ENCODE measurements around the gene SLC29A2.

The SLC29A2 gene

DNA sequence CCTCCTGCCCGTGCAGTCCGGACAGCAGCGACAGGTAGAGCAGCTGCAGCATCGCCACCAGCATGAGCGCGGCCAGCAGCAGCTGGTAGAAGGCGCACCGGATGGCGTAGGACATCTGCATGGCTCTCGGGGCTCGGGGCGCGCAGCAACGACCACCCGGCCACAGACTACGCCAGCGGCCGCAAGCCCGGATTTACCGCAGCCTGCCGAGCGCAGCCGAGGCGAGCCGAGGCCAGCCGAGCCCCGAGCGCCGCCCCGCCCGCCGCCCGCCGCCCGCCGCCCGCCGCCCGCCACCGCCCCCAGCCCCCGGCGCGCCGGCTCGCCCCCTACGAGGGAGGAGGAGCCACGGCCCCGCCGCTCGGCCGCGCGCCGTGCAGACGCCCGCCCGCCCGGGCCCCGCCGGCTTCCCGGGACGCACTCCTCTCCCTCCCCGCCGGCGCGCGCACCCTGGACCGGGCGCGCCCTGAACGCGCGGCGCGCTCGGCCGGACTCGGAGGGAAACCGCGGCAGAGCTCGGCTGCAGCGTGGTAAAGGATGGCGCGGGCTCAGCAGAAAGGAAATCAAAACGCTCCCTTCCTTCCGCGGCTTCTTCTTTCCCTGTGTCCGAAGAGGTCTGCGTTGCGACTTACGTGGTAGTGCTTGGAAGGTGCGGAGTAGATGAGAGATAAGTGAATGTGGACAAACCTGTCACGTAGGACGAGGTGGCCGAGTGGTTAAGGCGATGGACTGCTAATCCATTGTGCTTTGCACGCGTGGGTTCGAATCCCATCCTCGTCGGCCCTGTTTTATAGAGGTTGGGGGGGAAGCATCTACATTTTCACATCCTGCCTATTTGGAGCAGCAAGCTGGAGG is 23.9 kb downstream of the SLC29A2 start, which contains the start of gene B4GAT1:
B4GAT1 (minus strand) TSS at position 205 of the 852 bp plus-strand sequence; CDS start at position 121, 84 bp downstream.
- peak; percentile 91 for DNase-seq (ENCODE audit: low spot score)

DNA sequence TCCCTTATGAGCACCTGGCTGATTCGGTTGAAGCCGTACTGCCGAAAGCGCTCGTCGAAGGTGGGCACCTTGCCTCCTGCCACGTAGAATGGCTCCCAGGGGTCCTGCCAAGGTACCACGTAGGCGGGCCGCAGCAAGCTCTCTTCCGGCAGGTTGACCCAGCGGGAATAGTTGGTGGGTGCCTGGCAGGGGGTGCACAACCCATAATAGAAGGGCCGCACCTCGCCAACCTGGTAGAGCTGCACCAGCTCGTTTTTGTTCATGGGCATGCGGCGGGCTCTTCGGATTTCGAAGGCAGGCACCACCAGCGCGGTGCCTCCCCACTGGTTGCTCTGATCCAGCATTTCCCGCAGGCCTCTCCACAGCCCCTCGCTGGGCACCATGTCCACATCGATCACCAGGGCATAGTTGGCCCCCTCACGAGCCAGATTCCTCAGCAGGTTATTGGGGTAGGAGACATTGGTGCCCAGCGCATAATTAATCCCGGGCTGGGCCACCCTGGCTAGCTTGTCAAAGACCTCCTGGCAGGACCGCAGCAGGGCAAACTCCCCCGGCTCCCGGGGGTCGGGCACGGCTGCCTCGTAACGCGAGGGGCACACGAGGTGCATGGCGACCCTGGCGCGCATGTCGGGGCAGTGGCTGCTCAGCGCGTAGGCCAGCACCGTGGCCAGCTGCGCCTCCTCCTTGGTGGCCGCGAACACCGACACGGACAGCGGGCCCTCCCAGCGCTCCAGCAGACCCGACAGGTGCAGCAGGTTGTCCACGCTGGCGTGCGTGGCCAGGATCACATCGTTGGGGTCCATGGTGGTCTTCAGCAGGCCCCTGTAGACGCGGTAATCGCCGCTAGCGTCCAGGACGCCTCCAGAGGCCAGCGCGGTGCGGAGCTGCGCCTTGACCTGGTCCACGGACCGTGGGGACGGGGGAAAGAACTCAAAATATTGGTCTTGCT is 24.8 kb downstream of the SLC29A2 start:
- DNase-seq (ENCODE audit: low spot score) = no peak

DNA sequence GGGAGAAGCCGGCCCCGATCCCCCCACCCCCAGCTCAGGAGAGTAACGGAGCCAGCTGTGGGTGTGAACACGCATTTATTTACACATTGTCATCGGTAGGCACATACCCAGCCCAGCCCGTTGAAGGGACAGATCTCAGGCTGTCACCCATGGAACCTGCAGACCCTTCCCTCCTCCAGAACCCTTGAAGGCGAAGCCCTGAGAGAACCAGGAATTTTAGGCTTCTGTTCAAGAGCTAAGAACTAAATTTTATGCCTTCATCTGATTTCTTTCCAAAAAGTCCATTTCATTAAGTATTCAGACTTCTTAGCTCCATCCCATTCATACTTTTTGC is 26.3 kb downstream of the SLC29A2 start:
- no peak for DNase-seq (ENCODE audit: low spot score)

DNA sequence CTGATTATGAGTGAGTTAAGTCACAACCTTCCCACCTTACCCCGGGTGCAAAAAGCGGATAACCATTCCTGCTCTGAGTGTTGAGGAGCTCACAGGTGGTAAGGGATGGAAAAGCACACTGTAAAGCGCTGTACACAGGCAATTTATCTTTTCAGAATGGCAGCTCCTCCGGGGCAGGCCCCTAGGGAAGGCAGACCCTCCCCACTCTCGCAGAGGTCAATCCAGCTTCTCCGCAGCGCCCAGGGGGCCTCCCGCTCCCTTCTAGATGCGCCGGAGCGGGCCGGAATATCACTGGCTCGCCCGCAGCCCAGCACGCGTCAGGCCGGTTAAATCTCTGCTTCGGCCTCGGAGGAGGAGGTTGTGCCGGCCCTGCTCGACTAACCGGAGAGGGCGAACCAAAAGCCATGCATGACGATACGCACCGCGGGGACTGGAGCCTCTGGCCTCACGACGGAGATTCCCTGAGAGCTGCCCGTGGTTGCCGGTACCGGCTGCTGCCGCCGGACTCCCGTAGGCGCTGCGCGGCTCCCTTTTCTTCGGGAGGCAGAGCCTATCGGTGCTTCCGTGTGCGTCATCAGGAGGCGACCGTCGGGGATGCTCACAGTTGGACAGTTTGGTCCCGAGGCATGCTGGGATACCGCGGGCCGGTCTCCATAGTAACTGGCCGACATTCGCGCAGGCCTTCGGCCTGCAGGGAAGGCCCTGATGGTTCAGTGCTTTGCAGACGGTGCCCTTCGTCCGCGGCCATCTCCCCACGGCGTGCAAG is 26.8 kb downstream of the SLC29A2 start, which contains the start of gene BRMS1:
BRMS1 (minus strand) TSS at position 555 of the 766 bp plus-strand sequence. CDS start 2,870 bp downstream, outside the sequence.
- peak; percentile 93 for DNase-seq (ENCODE audit: low spot score)

DNA sequence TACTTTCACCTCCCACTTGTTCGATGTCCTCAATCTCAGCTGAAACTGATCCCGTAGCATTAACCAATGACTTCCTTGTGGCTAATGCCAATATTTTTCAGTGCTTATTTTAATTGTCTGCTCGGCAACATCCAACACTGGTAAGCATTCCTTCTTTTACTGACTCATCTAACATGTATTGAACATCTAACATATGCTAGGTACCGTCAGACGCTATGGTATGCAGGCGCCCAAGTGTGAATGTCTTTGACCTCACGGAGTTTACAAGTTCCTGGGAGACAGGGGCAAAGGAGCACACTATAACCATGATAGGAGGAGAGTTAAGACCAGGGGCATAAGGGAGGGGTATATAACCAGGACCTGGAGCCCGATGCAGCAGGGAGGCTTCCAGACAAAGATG is 28.4 kb downstream of the SLC29A2 start:
- DNase-seq (ENCODE audit: low spot score) = no peak

DNA sequence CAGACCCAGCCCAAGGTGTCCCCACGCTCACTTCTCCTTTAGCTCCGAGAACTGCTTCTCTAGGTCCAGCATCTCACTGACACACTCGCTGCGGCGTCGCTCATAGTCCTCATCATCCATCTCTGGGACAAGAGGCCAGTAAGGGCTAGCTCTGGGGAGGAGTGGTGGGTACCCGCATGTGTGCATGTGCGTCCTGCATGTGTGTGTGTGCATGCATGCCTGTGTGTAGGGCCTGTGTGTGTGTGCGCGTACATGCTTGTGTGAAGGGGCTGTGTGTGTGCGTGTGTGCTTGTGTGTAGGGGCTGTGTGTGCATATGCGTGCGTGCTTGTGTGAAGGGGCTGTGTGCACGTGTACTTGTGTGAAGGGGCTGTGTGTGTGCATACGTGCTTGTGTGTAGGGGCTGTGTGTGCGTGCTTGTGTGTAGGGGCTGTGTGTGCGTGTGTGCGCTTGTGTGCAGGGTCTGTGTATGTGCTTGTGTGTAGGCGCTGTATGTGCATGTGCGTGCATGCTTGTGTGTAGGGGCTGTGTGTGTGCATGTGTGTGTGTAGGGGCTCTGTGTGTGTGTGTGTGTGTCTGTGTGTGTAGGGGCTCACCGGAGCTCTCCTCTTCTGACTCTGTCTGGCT is 29.9 kb downstream of the SLC29A2 start:
- no peak for DNase-seq (ENCODE audit: low spot score)

DNA sequence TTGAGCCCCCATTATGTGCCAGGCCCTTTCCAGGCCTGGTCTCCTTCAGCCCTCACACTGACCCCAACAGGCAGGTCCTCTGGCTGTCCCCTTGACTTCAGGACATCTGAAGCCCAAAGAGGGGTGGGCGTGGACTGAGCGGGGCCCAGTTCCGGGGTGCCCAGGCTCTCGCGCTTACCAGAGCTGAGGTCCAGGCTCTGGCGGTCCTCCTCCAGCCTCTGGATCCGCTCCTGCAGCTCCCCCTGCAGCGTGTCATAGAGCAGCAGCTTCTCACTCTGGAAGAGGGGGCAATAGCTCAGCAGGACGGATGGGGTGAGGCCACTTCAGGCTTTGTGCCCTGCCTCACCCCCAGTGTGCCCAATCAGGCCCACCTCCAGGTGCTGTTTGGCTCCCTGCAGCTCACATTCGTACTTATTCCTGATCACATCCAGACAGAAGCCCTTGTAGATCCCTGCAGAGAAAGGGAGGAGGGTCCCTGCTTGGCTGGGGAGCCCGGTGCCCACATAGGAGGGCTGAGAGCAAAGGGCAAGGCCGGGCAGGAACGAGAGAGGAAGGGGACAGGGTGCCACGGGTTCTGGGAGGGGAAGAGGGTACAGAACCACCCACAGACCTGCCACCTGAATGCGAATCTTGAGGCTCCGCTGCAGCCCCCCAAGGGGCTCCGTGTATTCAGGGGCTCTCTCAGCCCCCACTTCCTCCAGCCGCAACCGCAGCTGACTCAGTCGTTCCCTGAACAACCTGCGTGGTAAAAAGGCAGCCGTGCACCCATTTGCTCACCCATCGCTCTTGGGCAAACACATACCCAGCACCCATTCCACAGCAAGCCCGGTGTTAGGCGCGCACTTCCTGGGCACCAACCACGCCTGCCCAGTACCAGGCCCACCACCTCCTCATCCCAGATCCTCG is 30.7 kb downstream of the SLC29A2 start:
- DNase-seq (ENCODE audit: low spot score) = no peak

DNA sequence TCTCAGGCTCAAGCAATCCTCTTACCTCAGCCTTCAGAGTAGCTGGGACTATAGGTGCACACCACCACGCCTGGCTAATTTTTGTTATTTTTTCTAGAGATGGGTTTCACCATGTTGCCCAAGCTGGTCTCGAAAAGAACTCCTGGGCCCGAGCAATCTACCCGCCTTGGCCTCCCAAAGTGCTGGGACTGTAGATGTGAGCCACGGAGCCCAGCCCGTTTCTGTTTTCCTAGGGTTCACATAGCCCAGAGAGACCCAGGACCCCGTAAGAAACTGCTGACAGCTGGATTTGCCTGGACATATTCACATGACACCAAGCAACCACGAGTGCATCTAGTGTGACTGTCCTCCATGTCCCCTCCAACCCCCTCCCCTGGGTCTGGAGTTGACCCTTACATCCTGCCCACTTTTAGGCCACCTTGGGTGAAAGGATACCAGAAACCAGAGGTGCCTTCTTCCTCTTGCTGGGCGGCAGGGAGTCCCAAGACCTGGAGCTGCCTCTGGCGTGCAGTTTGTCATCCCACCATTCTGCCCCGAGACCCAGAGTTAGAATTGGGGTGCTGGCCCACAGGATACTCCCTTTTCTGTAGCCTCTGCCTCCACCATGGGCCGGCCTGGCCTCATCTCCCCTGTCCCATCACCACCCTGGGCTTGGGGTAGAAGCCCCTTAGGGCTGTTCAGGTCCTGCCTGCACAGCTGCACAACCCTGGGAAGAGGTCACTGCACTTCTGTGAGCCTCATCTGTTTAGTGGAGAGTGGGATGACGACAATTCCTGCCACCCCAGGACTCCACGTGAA is 31.7 kb downstream of the SLC29A2 start:
- no peak for DNase-seq (ENCODE audit: low spot score)

DNA sequence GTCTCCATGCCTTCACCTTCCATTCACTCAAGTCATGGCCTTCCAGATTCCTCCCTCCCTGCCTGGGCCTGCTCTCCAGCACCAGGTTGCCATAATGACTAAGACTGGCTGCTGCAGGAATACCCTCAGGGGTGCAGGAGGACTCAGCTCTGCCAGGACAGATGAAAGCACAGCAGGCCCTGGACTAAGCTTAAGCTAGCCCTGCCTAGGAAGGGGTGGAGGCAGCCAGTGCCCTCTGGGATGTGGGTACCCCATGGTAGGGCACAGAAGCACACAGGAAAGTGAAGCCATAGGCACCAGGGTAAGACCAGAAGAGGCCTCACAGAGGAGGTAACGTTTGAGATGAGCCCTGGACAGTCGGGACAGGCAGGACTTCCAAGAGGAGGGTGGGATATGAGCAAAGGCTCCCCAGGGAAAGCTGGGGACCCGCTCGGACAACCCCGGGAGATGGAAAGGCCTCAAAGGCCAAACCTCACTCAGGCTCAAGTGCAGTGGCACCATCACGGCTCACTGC is 32.3 kb downstream of the SLC29A2 start:
- no peak for DNase-seq (ENCODE audit: low spot score)

DNA sequence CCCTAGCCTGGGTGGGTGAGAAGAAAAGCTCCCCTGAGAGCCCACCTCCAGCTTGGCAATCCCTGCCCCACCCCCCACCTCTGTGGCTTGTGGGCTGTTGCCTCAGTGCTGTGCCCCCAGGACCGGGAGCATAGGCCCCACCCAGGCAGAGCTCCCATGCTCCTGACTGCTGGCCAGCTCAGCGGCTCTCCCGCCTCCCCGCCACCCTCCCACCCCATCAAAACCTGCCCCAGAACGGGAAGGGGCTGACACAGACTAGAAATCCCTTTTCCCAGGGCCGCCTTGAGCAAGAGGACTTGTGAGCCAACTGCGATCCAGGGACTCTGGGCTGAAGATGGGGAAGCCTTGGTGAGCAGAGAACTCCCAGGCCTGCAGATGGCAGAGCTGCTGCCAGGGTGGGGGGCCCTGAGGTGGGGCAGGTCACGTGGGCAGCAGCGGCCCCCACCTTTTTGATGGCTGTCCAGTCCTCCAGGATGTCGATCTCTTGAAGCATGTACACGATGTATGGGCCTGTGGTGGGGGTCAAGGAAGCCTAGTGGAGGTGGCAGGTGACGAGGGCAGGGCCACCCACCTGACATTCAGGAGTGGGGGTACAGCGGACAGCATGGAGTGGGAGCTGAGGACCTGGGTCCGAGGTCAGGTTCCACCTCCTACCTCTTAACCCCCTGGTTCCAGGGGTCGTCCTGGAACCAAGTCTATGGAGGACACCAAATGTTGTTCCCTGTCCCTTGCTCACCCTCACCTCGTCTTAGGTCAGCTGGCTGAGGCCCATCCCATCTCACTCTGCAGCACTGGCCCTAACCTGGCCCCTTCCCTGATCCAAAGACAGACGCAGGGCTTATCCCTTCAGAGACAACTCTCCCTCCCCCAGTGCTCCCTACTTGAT is 33.0 kb downstream of the SLC29A2 start:
- DNase-seq (ENCODE audit: low spot score) = no peak

DNA sequence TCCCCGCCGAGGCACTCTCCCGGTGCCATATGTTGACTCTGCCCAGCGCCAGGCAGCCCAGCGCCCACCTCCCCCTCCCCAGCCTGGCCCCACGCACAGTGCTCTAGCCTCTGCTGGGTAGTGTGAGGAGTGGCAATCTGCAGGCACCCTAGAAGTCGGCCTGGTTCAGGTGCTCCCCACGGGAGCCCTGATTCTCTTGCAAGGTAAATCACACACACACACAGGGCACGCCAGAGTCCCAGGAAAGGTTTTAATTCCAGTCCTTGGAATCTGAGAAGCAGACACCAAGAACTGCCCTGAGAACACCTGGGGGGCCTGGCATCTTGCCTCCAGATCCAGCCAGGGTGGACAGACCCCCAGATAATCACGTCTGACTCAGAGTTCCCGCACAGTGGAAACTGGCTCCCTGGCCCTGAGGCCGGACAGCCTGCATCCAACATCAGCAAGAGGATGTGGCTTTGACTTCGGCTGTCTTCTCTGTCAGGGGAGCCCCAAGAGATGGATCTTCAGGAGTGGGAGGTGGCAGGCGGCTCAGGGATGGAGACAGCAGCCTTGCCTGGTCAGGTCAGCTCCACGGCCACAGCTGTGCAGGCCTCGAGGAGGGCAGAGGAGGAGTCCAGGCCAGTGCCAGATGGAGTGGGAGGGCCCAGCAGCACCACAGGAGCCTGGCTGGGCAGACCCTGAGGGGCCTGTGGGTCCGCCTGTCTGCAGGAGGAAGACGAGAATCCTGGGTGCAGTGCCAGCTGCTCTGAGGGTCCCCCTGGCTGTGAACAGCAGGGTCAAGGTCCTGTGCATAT is 34.3 kb downstream of the SLC29A2 start:
- peak; percentile 48 for DNase-seq (ENCODE audit: low spot score)

DNA sequence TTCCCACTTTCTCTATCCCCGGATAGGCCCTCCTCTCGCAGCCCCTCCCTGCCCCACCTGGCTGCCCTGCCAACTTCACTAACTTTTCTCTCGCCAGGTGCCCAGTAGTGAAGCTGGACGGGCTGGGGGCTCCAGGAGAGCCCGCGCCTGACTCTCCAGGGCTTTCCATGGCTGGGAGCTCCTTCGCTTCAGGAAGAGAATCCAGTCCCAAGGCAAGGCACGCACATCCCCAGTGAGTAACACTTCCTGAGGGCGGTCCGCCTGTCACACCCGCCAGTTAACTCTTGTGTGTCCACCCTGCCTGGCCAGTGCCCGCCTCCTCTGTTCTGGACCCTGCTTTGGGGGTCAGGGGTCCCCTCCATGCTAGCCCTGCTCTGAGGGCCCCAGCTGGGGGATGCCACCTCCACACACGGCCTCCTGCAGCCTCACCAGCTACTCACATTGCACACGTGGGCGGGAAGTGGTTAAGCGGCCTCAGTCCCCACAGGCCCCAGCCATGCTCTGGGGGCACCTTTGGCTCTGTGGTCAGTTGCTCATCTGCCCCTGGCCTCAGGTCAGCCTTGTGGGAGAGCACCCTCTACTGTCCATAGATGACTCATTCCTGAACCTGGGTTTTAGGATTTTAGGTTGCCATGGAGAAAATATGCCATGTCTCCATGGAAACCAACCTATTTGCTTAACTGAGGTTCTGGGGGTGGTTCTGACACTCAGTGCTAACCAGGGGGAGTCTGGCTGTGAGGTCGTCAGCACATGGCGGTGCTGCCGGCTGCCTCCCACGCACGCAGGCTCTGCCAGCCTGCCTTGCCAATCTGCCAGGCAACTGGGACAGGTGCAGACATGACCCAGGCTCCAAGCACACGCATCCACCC is 35.1 kb downstream of the SLC29A2 start, which contains the start of gene RIN1:
RIN1 (minus strand) TSS at position 201 of the 869 bp plus-strand sequence; CDS start at position 169, 32 bp downstream.
- peak; percentile 79 for DNase-seq (ENCODE audit: low spot score)

DNA sequence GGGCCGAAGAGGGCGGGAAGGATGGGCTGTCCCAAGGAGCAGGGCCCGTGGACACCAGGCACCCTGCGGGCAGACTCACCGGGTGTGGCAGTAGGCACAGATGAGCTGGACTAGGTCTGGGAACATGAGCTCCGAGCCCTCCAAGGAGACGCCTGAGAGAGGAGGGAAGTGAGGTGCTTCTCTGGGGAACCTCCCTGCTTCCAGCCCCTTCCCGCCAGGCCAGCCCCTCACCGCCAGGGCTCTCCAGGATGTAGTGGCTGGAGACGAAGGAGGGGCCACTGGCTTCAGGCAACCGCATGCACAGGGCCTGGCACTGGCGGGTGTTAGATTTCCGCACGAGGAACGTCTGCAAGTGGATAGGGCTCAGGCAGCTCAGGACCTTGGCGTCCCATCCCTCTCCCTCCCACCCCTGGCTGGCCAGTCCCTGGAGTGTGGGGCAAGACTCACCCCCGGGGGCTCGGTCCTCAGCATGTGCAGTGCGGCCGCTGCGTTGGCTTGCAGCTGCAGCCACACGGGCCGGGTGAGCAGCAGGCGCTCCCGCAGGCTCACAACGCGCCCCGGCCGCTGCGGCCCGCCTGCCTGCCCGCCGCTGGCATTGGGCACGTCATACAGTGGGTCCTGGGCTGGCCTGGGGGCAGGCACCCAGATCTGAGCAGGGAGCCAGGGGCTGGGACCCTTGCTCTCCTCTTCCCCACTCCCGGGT is 35.9 kb downstream of the SLC29A2 start:
- DNase-seq (ENCODE audit: low spot score) = peak; percentile 39

DNA sequence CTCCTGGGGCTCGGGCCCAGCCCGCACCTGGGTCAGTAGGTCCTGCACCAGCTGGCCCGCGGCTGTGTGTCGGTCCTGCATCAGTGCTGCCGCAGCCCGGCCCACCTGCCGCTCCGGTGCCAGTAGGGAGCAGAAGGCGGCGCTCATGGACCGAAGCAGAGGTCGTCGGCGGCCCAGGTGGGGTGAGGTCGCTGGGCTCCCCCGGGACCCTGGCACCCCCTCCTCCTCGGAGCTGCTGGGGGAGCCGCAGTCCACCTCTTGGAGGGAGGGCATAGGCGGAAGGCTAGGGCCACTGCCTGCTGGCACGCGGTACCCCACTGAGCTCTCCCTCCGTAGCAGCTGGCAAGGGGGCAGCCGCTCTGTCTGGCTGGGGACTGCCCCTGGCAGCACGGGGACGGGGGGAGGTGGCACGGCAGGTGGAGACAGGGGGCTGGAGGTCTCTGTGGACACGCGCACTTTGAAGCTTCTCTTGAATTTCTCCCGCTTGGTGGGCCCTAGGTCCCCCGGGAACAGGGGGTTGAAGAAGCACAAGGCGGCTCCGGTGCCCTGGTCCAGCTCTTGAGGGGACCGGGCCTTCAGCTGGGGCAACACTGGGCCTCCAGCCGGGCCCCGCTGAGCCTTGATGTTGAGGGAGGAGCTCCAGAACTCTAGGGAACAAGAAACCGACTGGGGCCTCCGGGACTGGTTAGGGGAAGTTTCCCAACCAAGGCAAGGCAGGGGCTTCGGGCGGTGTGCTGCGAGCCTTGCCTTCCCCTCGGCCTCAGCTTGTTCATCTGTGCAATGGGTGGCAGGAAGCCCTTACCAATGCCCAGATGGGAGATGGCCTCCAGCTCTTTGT is 36.7 kb downstream of the SLC29A2 start:
- peak; percentile 35 for DNase-seq (ENCODE audit: low spot score)

All from D341Med (cell line).